SH-SY5Y (cell line): ENCODE results near the gene RIOK3.

Experiments
- GATA2 ChIP-seq: IDR thresholded peaks from 2 replicates; pipeline ENCODE4 v1.6.1; 2011; ENCODE audit warnings: mild to moderate bottlenecking, low read depth, low read length
- GATA3 ChIP-seq: IDR thresholded peaks from 2 replicates; pipeline ENCODE4 v1.6.1; 2011; ENCODE audit warnings: low read depth, mild to moderate bottlenecking, low read length, moderate library complexity

GRCh38 chr18:23452347-23452727 lies 750 bp upstream of the RIOK3 start:
- no peak for TF ChIP-seq GATA2
- no peak for TF ChIP-seq GATA3
